WTC11 (cell line): ENCODE measurements around the gene THBS3. TPM values are rescaled to one million over a fixed set of nuclear protein-coding genes. Genes with fewer than 3 reads are reported as not detected.
A peak's percentile ranks its signal among the peaks of the same experiment; 100 is the strongest.

Experiments
- ATAC-seq: fragments of 200-7000 bp; cut with Tn5 transposase; 2 replicates; pipeline ENCODE4 v1.10.0; 2021; ENCODE audit warnings: mild to moderate bottlenecking, moderate library complexity
- CTCF ChIA-PET: fragments of 300-600 bp; sonication (Branson Sonifier 250); formaldehyde crosslinking; loops from one replicate; lab custom pipeline; 2021; ENCODE audit warnings: antibody characterized with exemption; lab: Charles Lee
- POLR2A ChIA-PET: fragments of 350-600 bp; sonication (Branson Sonifier 250); formaldehyde crosslinking; loops from one replicate; lab custom pipeline; 2021; ENCODE audit warnings: antibody characterized with exemption; lab: Charles Lee
- DNase-seq: peaks from one replicate; pipeline ENCODE4 v3.0.0; 2021; ENCODE audit warnings: low spot score
- H3K27ac Mint-ChIP-seq: 2 replicates; pipeline ENCODE4 v1.8.0; 2021; ENCODE audit warnings: mixed read lengths
- H3K27me3 Mint-ChIP-seq: 2 replicates; pipeline ENCODE4 v1.8.0; 2021; ENCODE audit warnings: low read depth, mild to moderate bottlenecking, moderate library complexity, mixed read lengths
- H3K36me3 Mint-ChIP-seq: 2 replicates; pipeline ENCODE4 v1.8.0; 2021; ENCODE audit warnings: mixed read lengths
- H3K4me1 Mint-ChIP-seq: 2 replicates; pipeline ENCODE4 v1.8.0; 2022; ENCODE audit warnings: mixed read lengths
- H3K4me3 Mint-ChIP-seq: 2 replicates; pipeline ENCODE4 v1.8.0; 2021; ENCODE audit warnings: mild to moderate bottlenecking, moderate library complexity, mixed read lengths
- H3K9me3 Mint-ChIP-seq: 2 replicates; pipeline ENCODE4 v1.8.0; 2021; ENCODE audit warnings: mixed read lengths
- E2F5 ChIP-seq: sonication (generic); formaldehyde crosslinking; IDR thresholded peaks from 2 replicates; pipeline ENCODE4 v1.8.1; 2022; ENCODE audit warnings: mild to moderate bottlenecking, moderate library complexity, missing genetic modification reagents
- FOXJ3 ChIP-seq: sonication (generic); formaldehyde crosslinking; IDR thresholded peaks from 2 replicates; pipeline ENCODE4 v1.9.0; 2021; ENCODE audit warnings: missing genetic modification reagents, mild to moderate bottlenecking, borderline replicate concordance
- FOXK1 ChIP-seq: sonication (generic); formaldehyde crosslinking; IDR thresholded peaks from 2 replicates; pipeline ENCODE4 v1.8.0; 2022; ENCODE audit warnings: mild to moderate bottlenecking, moderate library complexity, missing genetic modification reagents
- FOXP1 ChIP-seq: sonication (generic); formaldehyde crosslinking; IDR thresholded peaks from 2 replicates; pipeline ENCODE4 v1.8.0; 2022; ENCODE audit warnings: missing genetic modification reagents, mild to moderate bottlenecking, moderate library complexity, borderline replicate concordance
- IRF2 ChIP-seq: sonication (generic); formaldehyde crosslinking; IDR thresholded peaks from 2 replicates; pipeline ENCODE4 v1.8.0; 2022; ENCODE audit warnings: low read depth, missing genetic modification reagents, borderline replicate concordance
- JUN ChIP-seq: sonication (generic); formaldehyde crosslinking; IDR thresholded peaks from 2 replicates; pipeline ENCODE4 v1.8.0; 2023; ENCODE audit warnings: mild to moderate bottlenecking, missing genetic modification reagents
- NFATC4 ChIP-seq: fragments of 250-450 bp; sonication (Bioruptor Pico); IDR thresholded peaks from 2 replicates; pipeline ENCODE4 v1.9.0; 2021; ENCODE audit warnings: mild to moderate bottlenecking
- NFYB ChIP-seq: sonication (generic); formaldehyde crosslinking; conservative IDR thresholded peaks from 2 replicates; pipeline ENCODE4 v1.8.0; 2022; ENCODE audit warnings: low read depth, missing genetic modification reagents
- PREB ChIP-seq: sonication (generic); formaldehyde crosslinking; IDR thresholded peaks from 2 replicates; pipeline ENCODE4 v1.8.1; 2022; ENCODE audit warnings: mild to moderate bottlenecking, missing genetic modification reagents, moderate library complexity, borderline replicate concordance
- PRRX2 ChIP-seq: fragments of 250-450 bp; sonication (Bioruptor Pico); IDR thresholded peaks from 2 replicates; pipeline ENCODE4 v1.8.0; 2021; ENCODE audit warnings: mild to moderate bottlenecking
- TEAD1 ChIP-seq: sonication (generic); formaldehyde crosslinking; IDR thresholded peaks from 2 replicates; pipeline ENCODE4 v1.8.0; 2022; ENCODE audit warnings: mild to moderate bottlenecking, missing genetic modification reagents
- ZBTB21 ChIP-seq: sonication (generic); formaldehyde crosslinking; IDR thresholded peaks from 2 replicates; pipeline ENCODE4 v1.8.1; 2023; ENCODE audit warnings: mild to moderate bottlenecking, missing genetic modification reagents, borderline replicate concordance
- ZNF232 ChIP-seq: sonication (generic); formaldehyde crosslinking; IDR thresholded peaks from 2 replicates; pipeline ENCODE4 v1.8.0; 2022; ENCODE audit warnings: mild to moderate bottlenecking, missing genetic modification reagents
- ZNF263 ChIP-seq: sonication (generic); formaldehyde crosslinking; IDR thresholded peaks from 2 replicates; pipeline ENCODE4 v1.8.1; 2022; ENCODE audit warnings: low read depth, mild to moderate bottlenecking, moderate library complexity, missing genetic modification reagents
- ZNF423 ChIP-seq: fragments of 250-450 bp; sonication (Bioruptor Pico); IDR thresholded peaks from 2 replicates; pipeline ENCODE4 v2.1.2; 2022; ENCODE audit warnings: mild to moderate bottlenecking, moderate library complexity
- ZNF671 ChIP-seq: fragments of 250-450 bp; sonication (Bioruptor Pico); IDR thresholded peaks from 2 replicates; pipeline ENCODE4 v1.8.0; 2021; ENCODE audit warnings: mild to moderate bottlenecking
- total RNA-seq: library from RNA; stranded (reverse); gene quantifications from 3 replicates; pipeline ENCODE4 v1.2.3, GENCODE V29; 2021
- TF ChIP-seq, protein P1 (sequence below): sonication (generic); formaldehyde crosslinking; IDR thresholded peaks from 2 replicates; pipeline ENCODE4 v1.8.1; 2023; ENCODE audit warnings: mild to moderate bottlenecking, moderate library complexity, missing genetic modification reagents
- TF ChIP-seq, protein P2 (sequence below): sonication (generic); formaldehyde crosslinking; conservative IDR thresholded peaks from 2 replicates; pipeline ENCODE4 v1.8.1; 2023; ENCODE audit warnings: mild to moderate bottlenecking, low read depth, missing genetic modification reagents, moderate library complexity
- TF ChIP-seq, protein P3 (sequence below): fragments of 250-450 bp; sonication (Bioruptor Pico); conservative IDR thresholded peaks from 2 replicates; pipeline ENCODE4 v1.9.0; 2021; ENCODE audit warnings: mild to moderate bottlenecking
- TF ChIP-seq, protein P4 (sequence below): sonication (generic); formaldehyde crosslinking; IDR thresholded peaks from 2 replicates; pipeline ENCODE4 v1.8.0; 2023; ENCODE audit warnings: mild to moderate bottlenecking, missing genetic modification reagents

Gene THBS3
- total RNA-seq, 1 experiment from 2014 or later, result 5.3 TPM

GRCh38 chr1:155255243-155256007 is 47.7 kb upstream of the THBS3 start, which contains the start of gene ENTREP3 (continued):
- no peak for TF ChIP-seq PRRX2

GRCh38 chr1:155254714-155255242 is 47.1 kb upstream of the THBS3 start:
- H3K4me3 Mint-ChIP-seq, result peak overlapping the region; percentile 80
- H3K36me3 Mint-ChIP-seq, result peaks cover 16% of the 10 kb centered on the region
- H3K9me3 Mint-ChIP-seq, result no peaks in the 10 kb centered on the region
- DNase-seq, result no peak
- TF ChIP-seq ZNF263 (CRISPR knock-in tag) (peak; percentile 55; the same call in 1 of the 2 replicates), FOXK1 (CRISPR knock-in tag) (0 out of 2 replicates have a peak, but pooled peaks have one; percentile 4), PREB (no peak), E2F5 (CRISPR knock-in tag) (no peak; the same call in 1 of the 2 replicates), JUN (no peak), FOXP1 (CRISPR knock-in tag) (no peak), NFYB (no peak), ZBTB21 (CRISPR knock-in tag) (0 out of 2 replicates have a peak, but pooled peaks have one; percentile 11)
- TF ChIP-seq, protein P1, sequence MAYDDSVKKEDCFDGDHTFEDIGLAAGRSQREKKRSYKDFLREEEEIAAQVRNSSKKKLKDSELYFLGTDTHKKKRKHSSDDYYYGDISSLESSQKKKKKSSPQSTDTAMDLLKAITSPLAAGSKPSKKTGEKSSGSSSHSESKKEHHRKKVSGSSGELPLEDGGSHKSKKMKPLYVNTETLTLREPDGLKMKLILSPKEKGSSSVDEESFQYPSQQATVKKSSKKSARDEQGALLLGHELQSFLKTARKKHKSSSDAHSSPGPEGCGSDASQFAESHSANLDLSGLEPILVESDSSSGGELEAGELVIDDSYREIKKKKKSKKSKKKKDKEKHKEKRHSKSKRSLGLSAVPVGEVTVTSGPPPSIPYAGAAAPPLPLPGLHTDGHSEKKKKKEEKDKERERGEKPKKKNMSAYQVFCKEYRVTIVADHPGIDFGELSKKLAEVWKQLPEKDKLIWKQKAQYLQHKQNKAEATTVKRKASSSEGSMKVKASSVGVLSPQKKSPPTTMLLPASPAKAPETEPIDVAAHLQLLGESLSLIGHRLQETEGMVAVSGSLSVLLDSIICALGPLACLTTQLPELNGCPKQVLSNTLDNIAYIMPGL, result peak; percentile 24
- H3K4me1 Mint-ChIP-seq, result peaks cover 23% of the 10 kb centered on the region
- no peak overlapping the region for H3K27ac Mint-ChIP-seq
- POLR2A ChIA-PET, result interaction anchor here (0.5 to 1.0 kb wide), 3 partner anchors 12 to 1094 kb away, joined by 3 to 4 read pairs (median 4); no protein-coding TSS in a partner anchor
- CTCF ChIA-PET, result interaction anchor here (1.0 to 1.8 kb wide), 8 partner anchors 19 to 81 kb away, joined by 3 to 9 read pairs (median 6); partner anchors contain the start of genes CLK2, HCN3, KRTCAP2 and RUSC1
- no peaks in the 10 kb centered on the region for H3K27me3 Mint-ChIP-seq
- ATAC-seq, result 0 out of 2 replicates have a peak, but pooled peaks have one; percentile 0

GRCh38 chr1:155254228-155254713 is 46.6 kb upstream of the THBS3 start:
- peak overlapping the region; percentile 80 for H3K4me3 Mint-ChIP-seq
- ATAC-seq, result no peak
- H3K4me1 Mint-ChIP-seq, result peaks cover 23% of the 10 kb centered on the region
- no peak overlapping the region for H3K27ac Mint-ChIP-seq
- DNase-seq, result no peak
- CTCF ChIA-PET, result interaction anchor here (1.5 to 1.8 kb wide), 2 partner anchors 61 to 69 kb away, joined by 5 to 6 read pairs; no protein-coding TSS in a partner anchor
- no peaks in the 10 kb centered on the region for H3K9me3 Mint-ChIP-seq
- H3K36me3 Mint-ChIP-seq, result peaks cover 16% of the 10 kb centered on the region
- POLR2A ChIA-PET, result interaction anchor here (1.2 kb wide), 1 partner anchor 19 kb away, joined by 3 read pairs; the partner anchor contains the start of gene CLK2
- no peaks in the 10 kb centered on the region for H3K27me3 Mint-ChIP-seq
- TF ChIP-seq FOXP1 (CRISPR knock-in tag) (no peak), ZNF232 (CRISPR knock-in tag) (no peak), IRF2 (CRISPR knock-in tag) (no peak), NFATC4 (no peak), ZNF423 (CRISPR knock-in tag) (no peak), ZNF671 (no peak), FOXJ3 (CRISPR knock-in tag) (no peak), TEAD1 (CRISPR knock-in tag) (no peak)
- TF ChIP-seq, protein P2, sequence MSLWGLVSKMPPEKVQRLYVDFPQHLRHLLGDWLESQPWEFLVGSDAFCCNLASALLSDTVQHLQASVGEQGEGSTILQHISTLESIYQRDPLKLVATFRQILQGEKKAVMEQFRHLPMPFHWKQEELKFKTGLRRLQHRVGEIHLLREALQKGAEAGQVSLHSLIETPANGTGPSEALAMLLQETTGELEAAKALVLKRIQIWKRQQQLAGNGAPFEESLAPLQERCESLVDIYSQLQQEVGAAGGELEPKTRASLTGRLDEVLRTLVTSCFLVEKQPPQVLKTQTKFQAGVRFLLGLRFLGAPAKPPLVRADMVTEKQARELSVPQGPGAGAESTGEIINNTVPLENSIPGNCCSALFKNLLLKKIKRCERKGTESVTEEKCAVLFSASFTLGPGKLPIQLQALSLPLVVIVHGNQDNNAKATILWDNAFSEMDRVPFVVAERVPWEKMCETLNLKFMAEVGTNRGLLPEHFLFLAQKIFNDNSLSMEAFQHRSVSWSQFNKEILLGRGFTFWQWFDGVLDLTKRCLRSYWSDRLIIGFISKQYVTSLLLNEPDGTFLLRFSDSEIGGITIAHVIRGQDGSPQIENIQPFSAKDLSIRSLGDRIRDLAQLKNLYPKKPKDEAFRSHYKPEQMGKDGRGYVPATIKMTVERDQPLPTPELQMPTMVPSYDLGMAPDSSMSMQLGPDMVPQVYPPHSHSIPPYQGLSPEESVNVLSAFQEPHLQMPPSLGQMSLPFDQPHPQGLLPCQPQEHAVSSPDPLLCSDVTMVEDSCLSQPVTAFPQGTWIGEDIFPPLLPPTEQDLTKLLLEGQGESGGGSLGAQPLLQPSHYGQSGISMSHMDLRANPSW (CRISPR knock-in tag), result no peak
- TF ChIP-seq, protein P3, sequence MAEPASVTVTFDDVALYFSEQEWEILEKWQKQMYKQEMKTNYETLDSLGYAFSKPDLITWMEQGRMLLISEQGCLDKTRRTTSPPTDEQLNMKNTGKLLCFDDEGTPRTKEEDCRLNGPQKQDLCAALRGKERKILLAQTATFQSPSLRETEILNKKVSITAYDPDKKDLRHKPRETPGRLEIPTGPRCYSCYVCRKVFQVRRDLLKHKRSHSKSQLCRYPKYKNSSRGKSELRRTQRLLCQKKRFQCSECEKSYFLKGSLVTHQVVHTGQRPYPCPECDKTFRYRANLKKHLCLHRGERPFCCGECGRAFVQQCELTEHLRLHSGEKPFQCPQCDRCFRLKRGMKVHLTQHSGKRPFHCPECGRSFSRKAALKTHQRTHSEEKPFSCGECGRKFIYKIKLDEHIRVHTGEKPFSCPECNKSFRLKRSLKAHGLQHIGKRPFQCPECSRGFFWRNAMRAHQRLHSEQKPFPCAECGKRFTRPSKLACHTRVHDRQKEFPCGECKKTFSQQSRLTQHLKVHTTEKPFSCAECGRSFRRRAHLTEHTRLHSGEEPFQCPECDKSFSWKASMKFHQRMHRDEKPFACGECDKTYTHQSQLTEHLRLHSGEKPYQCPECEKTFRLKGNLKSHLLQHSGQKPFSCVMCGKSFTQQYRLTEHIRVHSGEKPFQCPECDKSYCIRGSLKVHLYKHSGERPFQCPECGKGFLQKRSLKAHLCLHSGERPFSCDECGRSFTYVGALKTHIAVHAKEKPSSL (CRISPR knock-in tag), result no peak
- TF ChIP-seq, protein P4, sequence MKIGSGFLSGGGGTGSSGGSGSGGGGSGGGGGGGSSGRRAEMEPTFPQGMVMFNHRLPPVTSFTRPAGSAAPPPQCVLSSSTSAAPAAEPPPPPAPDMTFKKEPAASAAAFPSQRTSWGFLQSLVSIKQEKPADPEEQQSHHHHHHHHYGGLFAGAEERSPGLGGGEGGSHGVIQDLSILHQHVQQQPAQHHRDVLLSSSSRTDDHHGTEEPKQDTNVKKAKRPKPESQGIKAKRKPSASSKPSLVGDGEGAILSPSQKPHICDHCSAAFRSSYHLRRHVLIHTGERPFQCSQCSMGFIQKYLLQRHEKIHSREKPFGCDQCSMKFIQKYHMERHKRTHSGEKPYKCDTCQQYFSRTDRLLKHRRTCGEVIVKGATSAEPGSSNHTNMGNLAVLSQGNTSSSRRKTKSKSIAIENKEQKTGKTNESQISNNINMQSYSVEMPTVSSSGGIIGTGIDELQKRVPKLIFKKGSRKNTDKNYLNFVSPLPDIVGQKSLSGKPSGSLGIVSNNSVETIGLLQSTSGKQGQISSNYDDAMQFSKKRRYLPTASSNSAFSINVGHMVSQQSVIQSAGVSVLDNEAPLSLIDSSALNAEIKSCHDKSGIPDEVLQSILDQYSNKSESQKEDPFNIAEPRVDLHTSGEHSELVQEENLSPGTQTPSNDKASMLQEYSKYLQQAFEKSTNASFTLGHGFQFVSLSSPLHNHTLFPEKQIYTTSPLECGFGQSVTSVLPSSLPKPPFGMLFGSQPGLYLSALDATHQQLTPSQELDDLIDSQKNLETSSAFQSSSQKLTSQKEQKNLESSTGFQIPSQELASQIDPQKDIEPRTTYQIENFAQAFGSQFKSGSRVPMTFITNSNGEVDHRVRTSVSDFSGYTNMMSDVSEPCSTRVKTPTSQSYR (CRISPR knock-in tag), result no peak
